GM12892 (cell line): ENCODE data around the gene S100Z. TPM values are rescaled to one million over a fixed set of nuclear protein-coding genes. Genes with fewer than 3 reads are reported as not detected.
"Not testable (repeated sequence)": the region's sequence is repeated elsewhere in the genome, so short reads cannot be mapped to it uniquely, and the experiment has no call there.

Experiments used
- DNase-seq: peaks from one replicate; pipeline ENCODE4 v3.0.0; 2011; ENCODE audit not compliant: insufficient read length
- FAIRE-seq: peaks from 2 replicates; lab custom pipeline; 2011; peaks lifted over from hg19 to GRCh38; lab: Jason Lieb, UNC
- POLR2A ChIP-seq: IDR thresholded peaks from 2 replicates; pipeline ENCODE4 v1.6.1; 2011; ENCODE audit warnings: low read depth, low read length, control low read depth
- POLR2AphosphoS5 ChIP-seq: IDR thresholded peaks from 2 replicates; pipeline ENCODE4 v1.6.1; 2011; ENCODE audit warnings: low read depth, low read length, control low read depth
- TAF1 ChIP-seq: IDR thresholded peaks from 2 replicates; pipeline ENCODE4 v1.6.1; 2011; ENCODE audit warnings: low read depth, mild to moderate bottlenecking, control low read depth, low read length, borderline replicate concordance
- polyA plus RNA-seq: library from polyadenylated mRNA; unstranded; fragments of >200 nt; gene quantifications from one replicate; pipeline ENCODE4 v1.2.1, GENCODE V29; 2012; ENCODE audit warnings: missing spikeins, inconsistent platforms; ENCODE audit not compliant: missing spikeins

S100Z gene
- polyA plus RNA-seq: 0.30 TPM

DNA sequence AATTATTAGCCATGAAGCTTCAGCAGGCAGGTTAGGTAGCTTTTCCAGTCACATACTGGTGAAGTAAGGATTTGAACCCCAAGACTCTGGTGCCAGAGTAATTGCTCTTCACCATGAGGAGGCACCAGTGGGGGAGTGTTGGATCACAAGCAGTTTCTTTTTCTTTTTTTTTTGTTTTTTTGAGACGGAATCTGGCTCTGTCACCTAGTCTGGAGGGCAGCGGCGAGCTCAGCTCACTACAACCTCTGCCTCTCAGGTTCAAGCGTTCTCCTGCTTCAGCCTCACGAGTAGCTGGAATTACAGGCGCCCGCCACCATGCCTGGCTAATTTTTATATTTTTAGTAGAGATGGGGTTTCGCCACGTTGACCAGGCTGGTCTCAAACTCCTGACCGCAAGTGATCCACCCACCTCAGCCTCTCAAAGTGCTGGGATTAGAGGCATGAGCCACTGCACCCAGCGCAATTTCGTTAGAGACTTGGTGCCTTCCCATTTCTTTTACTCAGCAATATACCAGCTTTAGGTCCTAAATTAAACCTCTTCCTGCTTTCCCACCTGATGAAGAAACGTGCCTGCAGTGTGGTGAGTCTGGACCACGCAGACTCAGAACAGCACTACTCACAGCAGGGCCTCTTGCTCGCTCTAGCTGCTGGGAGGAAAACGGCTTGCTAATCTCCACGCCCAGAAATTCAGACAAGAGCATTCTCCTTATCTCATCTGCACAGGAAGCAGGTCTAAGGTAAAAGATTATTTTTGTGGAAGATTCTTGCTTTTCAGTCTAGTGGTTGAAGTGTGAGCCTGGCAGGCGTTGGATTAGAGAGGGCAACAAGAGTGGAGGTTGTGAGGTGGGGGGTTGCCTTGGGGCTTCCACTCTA, at the start of gene S100Z:
S100Z (plus strand) TSS at position 596 of the 873 bp plus-strand sequence. CDS start 25,346 bp downstream, outside the sequence.
- no peak for TF ChIP-seq POLR2A
- TF ChIP-seq POLR2AphosphoS5: no peak
- TF ChIP-seq TAF1: no peak
- FAIRE-seq: no peak
- no peak for DNase-seq

DNA sequence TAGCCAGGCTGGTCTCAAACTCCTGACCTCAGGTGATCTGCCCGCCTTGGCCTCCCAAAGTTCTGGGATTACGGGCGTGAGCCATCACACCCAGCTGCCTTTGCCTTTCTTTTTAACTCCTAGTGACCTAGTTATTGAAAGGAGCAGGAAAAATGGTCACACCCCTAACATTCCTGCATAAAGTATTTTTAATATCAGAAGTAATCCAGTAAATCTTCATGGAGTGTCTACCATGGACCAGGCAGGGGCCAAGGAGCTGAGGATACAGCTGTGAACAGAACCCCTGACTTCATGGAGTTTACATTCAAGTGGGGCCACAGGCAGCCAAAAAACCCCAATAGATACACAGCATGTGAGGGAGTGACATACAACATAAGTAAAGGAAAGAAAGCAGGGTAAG, 49.2 kb upstream of the S100Z start:
- no peak for TF ChIP-seq POLR2AphosphoS5
- no peak for TF ChIP-seq POLR2A
- no peak for TF ChIP-seq TAF1
- DNase-seq: no peak
- no peak for FAIRE-seq

DNA sequence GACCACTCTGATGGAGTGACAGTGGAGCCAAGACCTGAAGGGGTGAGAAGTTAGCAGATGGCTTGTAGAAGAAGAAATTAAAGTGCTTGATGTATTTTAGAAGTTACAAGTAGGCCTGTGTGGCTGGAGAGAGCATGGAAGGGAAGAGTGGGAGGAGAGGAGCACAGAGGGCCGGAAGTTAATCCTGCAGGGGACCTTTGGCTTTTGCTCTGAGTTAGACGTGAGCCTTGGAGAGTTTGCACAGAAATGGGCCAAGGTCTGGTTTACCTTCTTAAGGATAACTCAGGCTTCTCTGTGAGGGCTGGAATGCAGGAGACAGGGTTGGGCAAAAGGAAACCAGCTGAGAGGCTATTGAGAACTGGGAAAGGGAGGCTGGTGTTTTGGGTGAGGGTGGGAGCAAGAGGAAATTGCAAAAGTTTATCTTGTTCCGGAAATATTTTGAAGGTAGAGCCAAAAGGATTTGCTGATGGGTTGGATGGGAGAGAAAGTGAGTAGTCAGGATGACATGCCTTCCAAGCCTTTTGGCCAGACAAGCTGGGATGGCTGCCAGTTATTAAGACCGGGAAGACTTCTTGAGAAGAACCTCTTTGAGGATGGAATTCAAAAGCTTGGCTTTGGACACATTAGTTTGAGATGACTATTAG, 48.5 kb upstream of the S100Z start:
- FAIRE-seq (no peak), DNase-seq (no peak)
- TF ChIP-seq TAF1 (no peak), POLR2A (no peak), POLR2AphosphoS5 (no peak)

DNA sequence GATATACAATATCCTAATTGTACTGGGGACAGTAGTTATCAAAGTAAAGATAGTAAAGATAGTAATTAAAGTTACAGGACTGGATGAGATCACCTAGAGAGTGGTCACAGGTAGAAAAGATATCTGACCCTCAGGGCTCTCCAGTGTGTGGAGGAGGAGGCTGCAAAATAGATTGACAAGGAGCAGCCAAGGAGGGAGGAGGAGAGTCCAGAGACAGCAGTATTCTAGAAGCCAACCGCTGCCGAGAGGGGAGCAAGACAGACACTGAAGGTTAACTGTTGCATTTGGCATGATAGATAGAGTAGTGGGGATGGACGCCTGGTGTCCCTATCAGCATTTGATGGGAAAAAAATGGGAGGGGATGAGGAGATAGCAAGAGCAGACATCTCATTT, 48.0 kb upstream of the S100Z start:
- no peak for FAIRE-seq
- TF ChIP-seq POLR2AphosphoS5: no peak
- TF ChIP-seq TAF1: no peak
- DNase-seq: no peak

DNA sequence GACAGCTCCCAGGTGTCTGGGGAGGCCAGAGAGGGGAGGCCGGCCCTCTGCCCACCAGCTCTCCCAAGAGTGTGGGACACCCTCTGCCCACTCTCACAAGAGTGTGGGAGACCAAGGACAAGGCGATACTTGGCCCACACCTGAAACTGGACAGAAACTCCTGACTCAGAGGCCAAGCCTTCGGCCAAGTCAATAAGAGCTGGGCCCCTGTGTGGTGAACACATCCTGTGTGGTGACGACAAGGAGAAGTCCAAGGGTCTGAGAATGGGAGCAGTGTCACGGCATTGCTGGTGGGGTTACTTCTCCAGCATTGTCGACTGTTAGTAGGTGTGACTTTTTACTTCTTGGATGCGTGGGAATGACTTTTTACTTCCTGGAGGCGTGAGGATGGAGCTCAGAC, 45.5 kb upstream of the S100Z start:
- TF ChIP-seq TAF1 (no peak), POLR2A (no peak), POLR2AphosphoS5 (no peak)
- no peak for DNase-seq
- FAIRE-seq: no peak

DNA sequence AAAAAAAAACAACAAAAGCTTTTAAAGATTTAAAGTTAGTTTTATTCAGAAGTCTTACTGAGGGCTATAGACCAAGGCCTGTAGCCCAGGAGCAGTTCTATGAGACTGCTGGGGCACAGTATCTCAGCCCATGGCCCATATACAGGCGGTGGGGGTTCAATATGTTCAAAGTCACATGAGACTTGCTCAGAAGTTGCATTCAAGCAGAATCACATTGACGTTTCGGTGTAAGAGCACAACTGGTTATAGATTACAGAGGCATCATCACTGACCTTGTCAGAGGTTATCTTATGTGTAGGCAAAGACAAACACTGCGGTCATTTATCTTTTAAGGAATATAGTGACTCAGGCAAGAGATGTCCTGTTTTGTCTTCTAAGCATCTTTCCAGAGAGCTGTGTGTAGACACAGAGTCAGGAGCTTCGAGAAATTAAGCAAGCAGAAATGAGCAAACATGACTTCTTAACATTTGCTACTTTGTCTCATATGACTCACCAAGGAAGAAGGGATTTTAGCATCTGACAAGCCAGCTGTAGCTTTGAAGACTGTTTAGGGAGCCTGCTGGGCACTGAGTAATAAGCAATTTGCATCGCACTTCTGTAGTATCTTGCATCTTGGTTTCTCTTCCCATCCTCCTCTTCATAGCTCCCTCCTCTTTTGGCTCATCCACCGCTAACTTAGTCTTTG, 43.9 kb upstream of the S100Z start:
- DNase-seq (no peak), FAIRE-seq (no peak)
- TF ChIP-seq POLR2AphosphoS5: no peak
- TF ChIP-seq TAF1: no peak
- TF ChIP-seq POLR2A: no peak

DNA sequence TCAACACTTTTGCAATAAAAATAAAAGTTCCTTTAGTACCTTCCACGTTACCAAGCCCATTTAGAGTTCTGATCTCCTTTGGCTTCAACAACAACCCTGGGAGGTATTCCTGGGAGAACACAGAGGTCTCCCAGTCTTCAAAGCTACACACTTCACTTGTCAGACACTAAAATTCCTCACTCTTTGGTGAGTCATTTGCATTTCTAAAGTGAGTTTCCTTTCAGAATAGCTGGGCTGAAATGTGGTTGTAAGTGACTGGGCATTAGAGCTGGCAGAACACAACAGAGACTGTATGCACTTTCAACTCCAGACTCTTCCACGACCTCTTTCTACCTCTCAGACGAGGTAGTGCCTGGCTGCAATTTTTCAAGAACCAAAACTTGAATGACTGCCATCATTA, 42.5 kb upstream of the S100Z start:
- no peak for TF ChIP-seq TAF1
- no peak for FAIRE-seq

DNA sequence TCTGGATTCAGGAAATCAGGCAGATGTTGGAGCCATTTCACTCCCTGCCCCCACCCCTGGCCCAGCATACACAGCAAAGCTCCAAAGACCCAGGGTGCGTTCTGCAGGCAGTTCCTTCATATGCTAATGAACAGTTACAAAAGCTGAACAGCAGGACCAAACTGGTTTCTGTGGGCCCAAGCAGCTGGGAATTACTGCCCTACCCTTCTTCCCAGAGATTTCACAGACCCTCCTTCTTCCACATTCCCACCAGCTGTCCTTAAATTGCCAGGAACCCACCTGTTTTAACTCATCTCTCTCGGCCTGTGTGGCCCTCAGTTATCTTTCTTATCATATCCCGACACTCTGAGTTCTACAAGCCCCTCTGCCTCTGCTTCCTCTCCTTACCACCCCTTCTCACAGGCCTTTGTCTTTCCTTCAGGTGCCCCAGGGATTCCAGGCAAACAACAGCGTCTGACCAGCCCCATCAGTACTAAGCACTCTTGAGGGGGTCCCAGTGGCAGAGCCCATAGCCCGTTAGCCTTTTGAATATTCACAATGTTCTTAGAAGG, 41.6 kb upstream of the S100Z start:
- DNase-seq (no peak), FAIRE-seq (no peak)
- TF ChIP-seq TAF1 (no peak), POLR2A (no peak), POLR2AphosphoS5 (no peak)

More for the DNA sequence above, 42.5 kb upstream of the S100Z start:
- DNase-seq: no peak

DNA sequence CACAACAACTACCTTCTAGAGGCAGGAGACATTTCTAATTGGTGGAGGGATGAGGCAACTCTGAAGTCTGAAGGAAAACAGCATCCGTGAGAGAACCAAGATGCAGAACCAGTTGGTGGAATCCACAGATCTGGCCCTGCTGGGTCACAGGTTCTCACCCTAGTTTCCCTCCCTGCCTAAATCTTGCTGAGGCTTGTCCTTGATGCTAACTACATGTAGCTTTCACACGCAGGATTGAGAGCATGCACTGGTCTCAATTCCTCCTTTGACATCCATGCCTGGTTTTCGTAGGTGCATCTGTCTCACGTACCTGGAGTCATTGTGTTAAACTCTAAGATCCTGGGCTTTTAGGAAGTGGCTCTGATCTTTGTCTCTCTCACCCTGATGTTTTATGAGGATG, 40.7 kb upstream of the S100Z start:
- FAIRE-seq (no peak), DNase-seq (no peak)
- no peak for TF ChIP-seq TAF1
- no peak for TF ChIP-seq POLR2A
- no peak for TF ChIP-seq POLR2AphosphoS5

DNA sequence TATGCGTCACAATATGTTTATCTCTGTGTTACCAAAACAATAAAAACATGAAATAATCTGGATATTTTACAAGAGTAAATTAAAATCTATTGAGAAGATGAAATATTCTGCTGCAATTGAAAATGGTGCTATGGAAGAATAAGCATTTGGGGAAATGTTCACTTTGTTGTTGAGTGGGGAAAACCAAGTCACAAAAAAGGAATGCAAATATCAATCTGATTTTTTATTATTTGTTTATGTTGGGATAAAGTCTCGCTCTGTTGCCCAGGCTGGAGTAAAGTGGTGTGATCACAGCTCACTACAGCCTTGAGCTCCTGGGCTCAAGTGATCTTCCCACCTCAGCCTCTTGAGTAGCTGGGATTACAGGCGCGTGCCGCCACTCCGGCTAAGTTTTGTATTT, 39.6 kb upstream of the S100Z start:
- FAIRE-seq: no peak
- TF ChIP-seq POLR2AphosphoS5 (no peak), TAF1 (no peak), POLR2A (no peak)

DNA sequence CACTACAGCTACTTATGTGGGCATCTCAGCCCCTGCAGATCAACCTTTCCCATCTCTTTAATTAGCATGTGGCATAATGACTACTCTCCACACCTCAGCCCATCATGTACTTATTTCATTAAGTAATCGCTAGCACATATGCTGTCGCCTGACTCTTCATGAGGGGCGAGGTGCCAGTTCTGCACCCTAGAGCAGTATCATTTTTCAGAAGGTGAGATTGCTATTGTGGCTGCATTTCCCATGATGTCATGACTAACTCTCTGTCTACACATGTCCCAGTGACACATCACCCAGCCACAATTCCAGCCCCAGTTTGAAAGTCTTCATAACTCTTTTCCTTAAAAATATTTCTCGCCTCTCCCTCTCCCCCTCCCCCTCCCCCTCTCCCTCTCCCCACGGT, 38.6 kb upstream of the S100Z start:
- DNase-seq: no peak
- TF ChIP-seq POLR2A (no peak), POLR2AphosphoS5 (no peak), TAF1 (no peak)
- no peak for FAIRE-seq

More for the DNA sequence above, 39.6 kb upstream of the S100Z start:
- no peak for DNase-seq

DNA sequence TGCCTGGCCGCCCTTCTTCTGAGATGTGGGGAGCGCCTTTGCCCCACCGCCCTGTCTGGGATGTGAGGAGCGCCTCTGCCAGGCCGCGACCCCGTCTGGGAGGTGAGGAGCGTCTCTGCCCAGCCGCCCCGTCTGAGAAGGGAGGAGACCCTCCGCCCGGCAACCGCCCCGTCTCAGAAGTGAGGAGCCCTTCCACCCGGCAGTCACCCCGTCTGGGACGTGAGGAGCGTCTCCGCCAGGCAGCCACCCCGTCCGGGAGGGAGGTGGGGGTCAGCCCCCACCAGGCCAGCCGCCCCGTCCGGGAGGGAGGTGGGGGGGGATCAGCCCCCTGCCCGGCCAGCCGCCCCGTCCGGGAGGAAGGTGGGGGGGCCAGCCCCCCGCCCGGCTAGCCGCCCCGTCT, 37.6 kb upstream of the S100Z start:
- FAIRE-seq, DNase-seq: not testable (repeated sequence)
